ENCODE results near the gene NHS.

DNA sequence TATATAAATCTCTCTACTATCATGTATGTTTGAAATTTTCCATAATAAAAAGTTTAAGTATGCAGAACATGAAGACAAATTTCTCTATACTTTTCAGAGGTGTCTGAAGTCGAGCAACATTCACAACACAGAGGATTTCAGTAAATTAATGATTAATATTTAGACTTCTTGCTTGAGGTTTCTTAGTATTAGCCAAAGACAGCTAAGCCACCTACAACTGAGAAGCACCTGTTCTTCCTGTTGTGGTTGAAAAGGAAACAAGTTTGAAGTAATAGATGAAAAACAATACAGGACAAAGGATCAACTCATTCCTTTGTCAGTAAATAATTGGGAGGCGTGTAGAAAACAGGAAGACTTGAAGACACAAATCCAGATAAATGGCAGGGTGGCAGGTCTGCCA is 383.4 kb downstream of the NHS start:
- TF ChIP-seq CTCF (IDR thresholded peaks at IDR 0.05) (no peak), POLR2A (IDR thresholded peaks at IDR 0.05) (no peak)
